Suprapubic skin (tissue), 4 donors: ENCODE data around the gene NPAS3. TPM values are rescaled to one million over a fixed set of nuclear protein-coding genes. Genes with fewer than 3 reads are reported as not detected.

ENCODE experiments used
- DNase-seq, 2 donors: peaks; one replicate each; pipeline ENCODE4 v3.0.0-alpha.2; 2019; ENCODE audit warnings: low spot score in 2 of 2
- H3K27ac ChIP-seq: fragments of 200-600 bp; sonication (generic); one replicate; pipeline ENCODE4 v1.5.1; 2019
- H3K27me3 ChIP-seq: fragments of 200-600 bp; sonication (generic); one replicate; pipeline ENCODE4 v1.5.1; 2019
- H3K36me3 ChIP-seq: fragments of 200-600 bp; sonication (generic); one replicate; pipeline ENCODE4 v1.5.1; 2019
- H3K4me1 ChIP-seq: fragments of 200-600 bp; sonication (generic); one replicate; pipeline ENCODE4 v1.5.1; 2019
- H3K4me3 ChIP-seq: fragments of 200-600 bp; sonication (generic); one replicate; pipeline ENCODE4 v1.5.1; 2019; ENCODE audit warnings: mild to moderate bottlenecking
- H3K9me3 ChIP-seq: fragments of 200-600 bp; sonication (generic); one replicate; pipeline ENCODE4 v1.5.1; 2019
- EP300 ChIP-seq: sonication (generic); formaldehyde crosslinking; IDR thresholded peaks from one replicate; pipeline ENCODE4 v1.6.1; 2017; ENCODE audit warnings: antibody characterized with exemption
- POLR2A ChIP-seq, 2 donors: fragments of 450-650 bp; IDR thresholded peaks; one replicate each; pipeline ENCODE4 v1.6.1; 2017; ENCODE audit warnings: antibody characterized with exemption in 2 of 2, mild to moderate bottlenecking in 2 of 2, moderate library complexity in 2 of 2
- POLR2AphosphoS5 ChIP-seq, 3 donors: sonication (generic); formaldehyde crosslinking; IDR thresholded peaks; one replicate each; pipeline ENCODE4 v1.6.1; 2017; ENCODE audit warnings: antibody characterized with exemption in 3 of 3
- WGBS: methylation state at CpG from one replicate; pipeline ENCODE4 v1.1.5; 2018; 5-methylcytosine and 5-hydroxymethylcytosine counted together
- total RNA-seq, 4 donors: library from RNA; depleted of rRNA; stranded (reverse); fragments of >200 nt; gene quantifications; one replicate each; pipeline ENCODE4 v1.1.0, GENCODE V29; 2016
- TF ChIP-seq, protein P1 (sequence below), 2 donors: fragments of 200-600 bp in 1 of 2; fragments of 450-650 bp in 1 of 2; sonication (generic) in 1 of 2; IDR thresholded peaks; one replicate each; pipeline ENCODE4 v1.5.1; 2016 to 2019; ENCODE audit warnings: antibody characterized with exemption in 2 of 2, mild to moderate bottlenecking in 1 of 2, moderate library complexity in 1 of 2

NPAS3 gene
- total RNA-seq, 4 donors from 2014 or later: 0.17 to 0.45 (median 0.29) TPM; not detected in 1

DNA sequence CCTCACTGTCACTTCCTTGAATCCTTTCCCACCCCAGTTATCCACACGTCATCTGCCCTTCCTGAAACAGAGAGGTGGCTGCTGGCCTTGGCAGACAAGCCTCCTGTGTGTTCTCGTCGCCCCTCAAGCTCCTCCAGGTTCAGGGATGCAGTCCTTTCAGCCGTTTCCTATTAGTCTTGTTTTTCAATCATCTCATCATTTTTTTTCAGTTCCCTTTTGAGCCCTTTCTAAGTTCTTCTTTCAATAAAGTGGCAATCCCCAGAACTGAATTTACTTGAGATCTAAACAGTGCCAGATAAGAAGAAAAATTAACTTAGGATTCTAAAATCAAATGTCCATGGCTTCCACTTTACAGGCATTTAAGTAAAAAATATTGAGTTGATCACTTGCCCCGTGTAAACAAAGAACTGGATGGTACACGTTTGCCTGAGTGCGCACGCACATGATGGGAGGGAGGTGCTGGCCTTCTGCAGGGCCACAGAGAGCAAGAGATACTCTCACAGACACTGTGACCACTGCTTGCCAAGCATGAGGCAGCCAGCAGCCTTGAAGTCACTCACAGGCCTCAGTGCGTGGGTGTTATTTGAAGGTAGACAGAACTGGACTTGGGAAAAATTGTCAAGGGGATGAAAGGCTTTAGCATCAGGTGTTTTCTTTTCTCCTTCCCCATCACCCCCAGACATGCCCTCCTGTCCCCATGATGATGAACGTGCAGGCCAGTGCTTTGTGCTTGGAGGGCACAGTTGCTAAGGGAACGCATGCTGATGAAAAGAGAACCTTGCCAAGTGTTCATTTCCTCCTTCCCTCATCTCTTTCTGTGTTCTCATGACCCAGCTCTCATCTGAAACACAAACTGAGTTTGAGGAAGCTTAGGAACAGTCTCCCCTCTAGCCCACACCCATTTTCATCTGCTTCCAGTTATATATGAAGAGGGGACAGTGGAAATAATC is 603.9 kb downstream of the NPAS3 start:
- TF ChIP-seq, protein P1, sequence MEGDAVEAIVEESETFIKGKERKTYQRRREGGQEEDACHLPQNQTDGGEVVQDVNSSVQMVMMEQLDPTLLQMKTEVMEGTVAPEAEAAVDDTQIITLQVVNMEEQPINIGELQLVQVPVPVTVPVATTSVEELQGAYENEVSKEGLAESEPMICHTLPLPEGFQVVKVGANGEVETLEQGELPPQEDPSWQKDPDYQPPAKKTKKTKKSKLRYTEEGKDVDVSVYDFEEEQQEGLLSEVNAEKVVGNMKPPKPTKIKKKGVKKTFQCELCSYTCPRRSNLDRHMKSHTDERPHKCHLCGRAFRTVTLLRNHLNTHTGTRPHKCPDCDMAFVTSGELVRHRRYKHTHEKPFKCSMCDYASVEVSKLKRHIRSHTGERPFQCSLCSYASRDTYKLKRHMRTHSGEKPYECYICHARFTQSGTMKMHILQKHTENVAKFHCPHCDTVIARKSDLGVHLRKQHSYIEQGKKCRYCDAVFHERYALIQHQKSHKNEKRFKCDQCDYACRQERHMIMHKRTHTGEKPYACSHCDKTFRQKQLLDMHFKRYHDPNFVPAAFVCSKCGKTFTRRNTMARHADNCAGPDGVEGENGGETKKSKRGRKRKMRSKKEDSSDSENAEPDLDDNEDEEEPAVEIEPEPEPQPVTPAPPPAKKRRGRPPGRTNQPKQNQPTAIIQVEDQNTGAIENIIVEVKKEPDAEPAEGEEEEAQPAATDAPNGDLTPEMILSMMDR (IDR thresholded peaks at IDR 0.05): no peak
- TF ChIP-seq POLR2AphosphoS5 (IDR thresholded peaks at IDR 0.05) (no peak), POLR2A (IDR thresholded peaks at IDR 0.05) (no peak), EP300 (no peak)
- no peaks in the 10 kb centered on the region for H3K9me3 ChIP-seq
- WGBS: 72% methylated on average over 11 of the region's 11 CpGs

DNA sequence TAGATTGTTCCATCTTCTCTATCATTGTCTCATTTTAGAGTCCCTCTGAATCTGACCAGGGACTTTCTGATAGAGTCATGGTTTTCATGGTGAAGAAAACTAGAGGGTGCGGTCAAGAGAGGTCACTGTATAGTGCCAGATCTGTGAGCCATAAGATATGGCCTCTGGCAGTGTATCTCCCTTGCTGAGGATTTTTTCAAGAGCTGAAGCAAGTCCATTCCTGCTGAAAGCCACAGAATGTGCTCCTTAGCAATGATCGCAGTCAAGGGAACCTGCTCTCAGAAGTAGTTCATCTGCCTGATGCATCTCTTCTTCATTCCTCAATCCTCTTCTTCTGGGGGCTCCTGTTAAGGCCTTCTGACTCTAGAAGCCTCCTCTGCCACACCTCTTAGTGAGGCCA is 607.0 kb downstream of the NPAS3 start:
- Histone ChIP-seq H3K36me3 (no peaks in the 10 kb centered on the region), H3K4me3 (no peak overlapping the region), H3K27ac (no peak overlapping the region), H3K27me3 (no peaks in the 10 kb centered on the region), H3K4me1 (no peaks in the 10 kb centered on the region), H3K9me3 (no peaks in the 10 kb centered on the region)
- TF ChIP-seq EP300: no peak
- no peak for TF ChIP-seq POLR2AphosphoS5 (IDR thresholded peaks at IDR 0.05)
- DNase-seq: no peak
- WGBS: 72% methylated on average over 2 of the region's 2 CpGs

More for the DNA sequence above, 603.9 kb downstream of the NPAS3 start:
- no peaks in the 10 kb centered on the region for H3K27me3 ChIP-seq
- no peak overlapping the region for H3K27ac ChIP-seq
- peaks cover 3% of the 10 kb centered on the region for H3K4me1 ChIP-seq
- H3K36me3 ChIP-seq: no peaks in the 10 kb centered on the region
- no peak overlapping the region for H3K4me3 ChIP-seq
- no peak for DNase-seq

DNA sequence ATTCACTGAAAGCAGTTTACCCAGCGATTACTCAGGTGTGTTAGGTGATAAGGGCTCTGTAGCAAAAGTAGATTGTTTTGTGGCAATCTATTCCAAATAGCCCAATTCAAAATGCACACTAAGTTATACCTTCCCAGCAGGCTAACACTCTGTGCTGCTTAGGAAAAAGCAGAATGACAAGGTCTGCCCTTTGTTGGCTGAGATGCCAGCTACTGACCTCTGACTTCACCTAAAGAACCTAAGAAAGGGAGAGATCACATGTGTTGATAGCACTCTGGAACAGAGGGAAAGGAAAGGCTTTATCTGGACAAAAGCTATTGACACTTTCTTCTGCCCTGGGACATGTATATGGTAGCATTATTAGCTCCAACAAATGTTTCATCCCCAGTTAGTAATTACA is 609.9 kb downstream of the NPAS3 start:
- Histone ChIP-seq H3K27me3 (no peaks in the 10 kb centered on the region), H3K4me3 (no peak overlapping the region), H3K27ac (no peak overlapping the region), H3K4me1 (no peaks in the 10 kb centered on the region), H3K9me3 (no peaks in the 10 kb centered on the region), H3K36me3 (no peaks in the 10 kb centered on the region)
- DNase-seq: no peak
- 88% methylated on average over 1 of the region's 1 CpG for WGBS
- TF ChIP-seq POLR2A (IDR thresholded peaks at IDR 0.05) (no peak), POLR2AphosphoS5 (IDR thresholded peaks at IDR 0.05) (no peak), EP300 (no peak)
- TF ChIP-seq, protein P1 (IDR thresholded peaks at IDR 0.05): no peak

DNA sequence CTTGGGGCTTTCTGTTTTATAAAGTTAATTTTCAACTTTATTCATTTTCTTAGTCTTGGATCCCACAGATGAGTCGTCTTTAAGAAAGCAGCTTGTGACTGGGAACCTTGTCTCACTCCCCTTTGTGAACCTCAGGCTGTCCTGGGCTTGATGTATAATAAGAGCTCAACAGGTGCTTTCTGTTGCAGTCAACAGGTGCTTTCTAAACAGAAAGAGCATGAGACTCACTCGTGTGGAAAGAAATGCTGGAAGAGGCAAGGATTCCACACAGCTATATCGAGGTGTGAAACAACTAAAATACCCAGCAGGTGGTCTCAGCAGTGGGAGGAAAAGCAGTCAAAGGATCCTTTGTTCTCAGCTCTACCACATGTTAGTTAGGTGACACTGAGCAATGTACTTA is 613.3 kb downstream of the NPAS3 start:
- H3K27me3 ChIP-seq: no peaks in the 10 kb centered on the region
- H3K36me3 ChIP-seq: no peaks in the 10 kb centered on the region
- WGBS: 74% methylated on average over 3 of the region's 3 CpGs
- TF ChIP-seq POLR2AphosphoS5 (IDR thresholded peaks at IDR 0.05) (no peak), POLR2A (IDR thresholded peaks at IDR 0.05) (no peak), EP300 (no peak)
- TF ChIP-seq, protein P1 (IDR thresholded peaks at IDR 0.05): no peak
- no peak overlapping the region for H3K27ac ChIP-seq
- H3K4me3 ChIP-seq: no peak overlapping the region
- no peaks in the 10 kb centered on the region for H3K9me3 ChIP-seq
- DNase-seq: no peak
- no peaks in the 10 kb centered on the region for H3K4me1 ChIP-seq

DNA sequence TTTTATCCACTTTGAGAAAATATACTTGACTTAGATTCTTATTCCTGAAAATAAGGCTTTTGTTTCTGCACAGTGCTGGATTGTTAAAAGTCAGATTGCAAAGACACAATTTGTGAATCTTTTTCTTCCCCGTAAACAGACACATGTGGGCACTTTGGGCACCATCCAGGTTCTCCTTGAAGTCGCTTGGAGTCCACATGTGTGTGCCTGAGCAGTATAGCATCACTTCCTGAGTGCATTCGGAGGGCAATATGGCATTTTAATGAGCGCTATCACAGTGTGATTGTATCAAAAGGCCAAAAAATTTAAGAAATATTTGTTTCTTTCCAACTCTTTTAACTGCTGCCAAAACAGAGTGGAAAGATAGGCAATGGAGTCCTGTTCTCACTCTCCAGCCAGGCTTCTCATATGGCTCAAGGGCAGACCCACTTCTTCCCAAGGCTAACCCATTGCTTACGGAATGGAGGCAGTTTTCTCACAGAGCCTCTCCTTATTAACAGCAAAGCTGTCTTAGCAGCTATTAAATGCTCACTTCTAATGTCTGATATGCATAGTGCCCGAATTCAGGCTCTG is 615.1 kb downstream of the NPAS3 start:
- Histone ChIP-seq H3K36me3 (no peaks in the 10 kb centered on the region), H3K27ac (no peak overlapping the region), H3K4me1 (no peaks in the 10 kb centered on the region), H3K9me3 (no peaks in the 10 kb centered on the region), H3K4me3 (no peak overlapping the region), H3K27me3 (no peaks in the 10 kb centered on the region)
- WGBS: 77% methylated on average over 6 of the region's 6 CpGs
- TF ChIP-seq, protein P1 (IDR thresholded peaks at IDR 0.05): no peak
- TF ChIP-seq EP300: no peak
- no peak for DNase-seq
